HepG2 (cell line): ENCODE results near the gene CHSY3. TPM values are rescaled to one million over a fixed set of nuclear protein-coding genes. Genes with fewer than 3 reads are reported as not detected.

Experiments
- ATAC-seq: fragments of 200-7000 bp; cut with Tn5 transposase; 3 replicates; pipeline ENCODE4 v1.9.1; 2020; ENCODE audit warnings: mild to moderate bottlenecking, moderate library complexity
- BruUV-seq: library from RNA; stranded (reverse); fragments of 400-500 nt; replicated peaks from 2 replicates; lab custom pipeline; 2021; lab: Mats Ljungman, UMichigan
- CTCF ChIA-PET: fragments of 300-600 bp; formaldehyde crosslinking; extraction: SDS; loops from one replicate; lab custom pipeline; 2021; ENCODE audit warnings: low total read pairs, inconsistent platforms, low intra/inter-chr PET ratio; lab: Yijun Ruan, JAX
- POLR2A ChIA-PET: fragments of 350-600 bp; sonication (Branson Sonifier 250); formaldehyde crosslinking; loops from one replicate; lab custom pipeline; 2020; ENCODE audit warnings: antibody characterized with exemption, inconsistent platforms; lab: Yijun Ruan, JAX
- DNase-seq: peaks from one replicate; pipeline ENCODE4 v3.0.0-alpha.2; 2015; ENCODE audit warnings: low spot score
- FAIRE-seq: peaks from 3 replicates; lab custom pipeline; 2011; peaks lifted over from hg19 to GRCh38; lab: Jason Lieb, UNC
- H2AFZ ChIP-seq: one replicate; pipeline ENCODE4 v1.6.1; 2011; ENCODE audit warnings: low read length, inconsistent platforms
- H3K27ac ChIP-seq: fragments of 300-600 bp; 3 replicates; pipeline ENCODE4 v1.8.0; 2011; ENCODE audit warnings: mixed run types, mild to moderate bottlenecking, mixed read lengths, low read length, inconsistent platforms; ENCODE audit not compliant: insufficient read depth; ENCODE audit errors: extremely low read length
- H3K27me3 ChIP-seq, 2 experiments: fragments of 200-600 bp in 1 of 2; 2 replicates in 1 of 2; 3 replicates in 1 of 2; pipeline versions ENCODE4 v1.6.0 to v1.8.0; 2011; ENCODE audit warnings: low read length in 2 of 2, mild to moderate bottlenecking in 2 of 2, moderate library complexity in 2 of 2, inconsistent platforms in 1 of 2; ENCODE audit not compliant: insufficient read depth in 2 of 2, control insufficient read depth in 1 of 2
- H3K36me3 ChIP-seq, 2 experiments: fragments of 200-600 bp in 1 of 2; replicated peaks in 1 of 2; 2 replicates in 1 of 2; 3 replicates in 1 of 2; pipeline versions ENCODE4 v1.5.1 to v1.8.0; 2011; ENCODE audit warnings: low read length in 2 of 2, inconsistent platforms in 1 of 2; ENCODE audit not compliant: insufficient read depth in 2 of 2, control insufficient read depth in 1 of 2
- H3K4me1 ChIP-seq: 2 replicates; pipeline ENCODE4 v1.5.1; 2012; ENCODE audit warnings: low read length, inconsistent platforms; ENCODE audit not compliant: insufficient read depth
- H3K4me2 ChIP-seq: 2 replicates; pipeline ENCODE4 v1.6.0; 2011; ENCODE audit warnings: low read depth, low read length, inconsistent platforms
- H3K4me3 ChIP-seq, 3 experiments: fragments of 200-600 bp in 1 of 3; sonication (generic), shearing (Covaris generic) in 1 of 3; replicated peaks in 1 of 3; 2 replicates each; pipeline ENCODE4 v1.5.1; 2011 to 2016; ENCODE audit warnings: low read length in 3 of 3, inconsistent platforms in 2 of 3, low read depth in 2 of 3, mild to moderate bottlenecking in 2 of 3, control low read depth in 1 of 3, mixed read lengths in 1 of 3; ENCODE audit not compliant: insufficient read depth in 1 of 3
- H3K79me2 ChIP-seq: one replicate; pipeline ENCODE4 v1.6.1; 2011; ENCODE audit warnings: low read length, inconsistent platforms; ENCODE audit not compliant: insufficient read depth
- H3K9ac ChIP-seq: 2 replicates; pipeline ENCODE4 v1.6.0; 2011; ENCODE audit warnings: mild to moderate bottlenecking, low read depth, low read length, inconsistent platforms; ENCODE audit not compliant: insufficient read depth
- H3K9me3 ChIP-seq: 2 replicates; pipeline ENCODE4 v1.5.1; 2012; ENCODE audit warnings: mild to moderate bottlenecking, low read length
- H4K20me1 ChIP-seq: 2 replicates; pipeline ENCODE4 v1.6.0; 2011; ENCODE audit warnings: inconsistent platforms, mild to moderate bottlenecking, low read length, moderate library complexity; ENCODE audit not compliant: insufficient read depth
- ARID5B ChIP-seq: IDR thresholded peaks from 2 replicates; pipeline ENCODE4 v1.4.0; 2020; ENCODE audit warnings: mild to moderate bottlenecking, missing genetic modification reagents
- GRHL1 ChIP-seq: sonication (generic); formaldehyde crosslinking; conservative IDR thresholded peaks from 2 replicates; pipeline ENCODE4 v1.8.0; 2022; ENCODE audit warnings: missing genetic modification reagents
- GTF2F1 ChIP-seq: fragments of 150-350 bp; IDR thresholded peaks from 2 replicates; pipeline ENCODE4 v1.6.1; 2014; ENCODE audit warnings: low read length
- HOXA3 ChIP-seq: sonication (generic); formaldehyde crosslinking; IDR thresholded peaks from 2 replicates; pipeline ENCODE4 v1.5.0; 2020; ENCODE audit warnings: missing genetic modification reagents
- NR2C2 ChIP-seq: sonication (generic); formaldehyde crosslinking; IDR thresholded peaks from 2 replicates; pipeline ENCODE4 v1.4.0; 2020; ENCODE audit warnings: missing genetic modification reagents, mild to moderate bottlenecking, moderate library complexity, borderline replicate concordance
- YY1 ChIP-seq: IDR thresholded peaks from 2 replicates; pipeline ENCODE4 v1.6.1; 2011; ENCODE audit warnings: low read length, low read depth, moderate library complexity, mild to moderate bottlenecking; ENCODE audit not compliant: insufficient read depth, insufficient replicate concordance
- ZNF367 ChIP-seq: sonication (generic); formaldehyde crosslinking; IDR thresholded peaks from 2 replicates; pipeline ENCODE4 v1.4.0; 2020; ENCODE audit warnings: missing genetic modification reagents, borderline replicate concordance
- ZSCAN22 ChIP-seq: sonication (generic); formaldehyde crosslinking; IDR thresholded peaks from 2 replicates; pipeline ENCODE4 v1.4.0; 2020; ENCODE audit warnings: mild to moderate bottlenecking, missing genetic modification reagents
- in situ Hi-C: cut with HindIII; loops from 2 replicates; pipeline ENCODE4 v1.10.0; 2017; ENCODE audit warnings: low pct_unique_long_range_greater_than_20kb; ENCODE audit not compliant: extremely low pct_ligation_motif_present
- intact Hi-C: fragments of 100-400 bp; cut with micrococcal nuclease; formaldehyde crosslinking; loops from one replicate; pipeline ENCODE4 v1.10.0; 2022; ENCODE audit not compliant: unreplicated experiment
- polyA plus RNA-seq, 8 experiments: library from polyadenylated mRNA; depleted of rRNA in 3 of 8; stranded (reverse) in 7 of 8; unstranded in 1 of 8; fragments of >200 nt; fragmentation: Illumina TruSeq in 4 of 8; extraction: Trizol in 4 of 8; gene quantifications; 2 replicates each; pipeline versions ENCODE4 v1.2.1 to v1.2.3, GENCODE V29; 2011 to 2016; ENCODE audit warnings: low read depth in 4 of 8, missing spikeins in 1 of 8, mixed read lengths in 1 of 8; ENCODE audit not compliant: insufficient read depth in 1 of 8
- total RNA-seq, 5 experiments: library from RNA; depleted of rRNA; stranded (reverse); fragments of >200 nt; fragmentation: Illumina TruSeq; extraction: Trizol; gene quantifications; 2 replicates each; pipeline ENCODE4 v1.2.3, GENCODE V29; 2016; ENCODE audit warnings: low read depth in 1 of 5
- TF ChIP-seq, protein P1 (sequence below): sonication (generic); formaldehyde crosslinking; IDR thresholded peaks from 2 replicates; pipeline ENCODE4 v1.4.0; 2020; ENCODE audit warnings: missing genetic modification reagents

Gene CHSY3
- total and polyA plus RNA-seq, 2 of the 13 experiments (the other 11 are each of a cell fraction or from before 2014, with no cell fraction given) = 0.26 to 4.1 TPM

DNA sequence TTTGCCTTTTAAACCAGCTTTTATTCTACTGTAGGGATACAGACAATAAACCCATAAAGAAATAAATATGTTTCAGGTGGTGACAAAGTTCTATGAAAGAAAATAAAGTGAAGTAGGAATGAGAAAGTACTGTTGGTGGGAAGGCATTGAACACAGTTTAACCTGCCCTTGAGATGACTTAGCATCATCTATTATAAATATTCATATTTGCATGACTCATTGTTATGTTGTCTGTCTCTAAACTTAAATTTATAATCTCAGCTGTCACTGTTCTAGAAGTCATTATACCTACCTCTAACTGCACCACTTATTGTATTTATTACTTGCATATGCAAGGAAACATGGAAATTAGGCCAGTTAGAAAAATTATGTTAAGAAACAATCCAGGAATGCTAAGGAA, 202.2 kb downstream of the CHSY3 start:
- CTCF ChIA-PET = no interaction called here
- intact Hi-C loops = no loop called here
- no peak for TF ChIP-seq ZNF367 (CRISPR knock-in tag)
- TF ChIP-seq GTF2F1 = no peak
- no peak for TF ChIP-seq GRHL1 (CRISPR knock-in tag)
- no peak for TF ChIP-seq NR2C2 (CRISPR knock-in tag)
- TF ChIP-seq ARID5B (CRISPR knock-in tag) = no peak
- TF ChIP-seq, protein P1, sequence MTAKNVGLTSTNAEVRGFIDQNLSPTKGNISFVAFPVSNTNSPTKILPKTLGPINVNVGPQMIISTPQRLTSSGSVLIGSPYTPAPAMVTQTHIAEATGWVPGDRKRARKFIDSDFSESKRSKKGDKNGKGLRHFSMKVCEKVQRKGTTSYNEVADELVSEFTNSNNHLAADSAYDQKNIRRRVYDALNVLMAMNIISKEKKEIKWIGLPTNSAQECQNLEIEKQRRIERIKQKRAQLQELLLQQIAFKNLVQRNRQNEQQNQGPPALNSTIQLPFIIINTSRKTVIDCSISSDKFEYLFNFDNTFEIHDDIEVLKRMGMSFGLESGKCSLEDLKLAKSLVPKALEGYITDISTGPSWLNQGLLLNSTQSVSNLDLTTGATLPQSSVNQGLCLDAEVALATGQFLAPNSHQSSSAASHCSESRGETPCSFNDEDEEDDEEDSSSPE (CRISPR knock-in tag) = no peak
- TF ChIP-seq HOXA3 = no peak
- no peak for TF ChIP-seq YY1
- TF ChIP-seq ZSCAN22 (CRISPR knock-in tag) = no peak
- TF ChIP-seq, all 625 proteins: peak for 0
- DNase-seq (no peak), ATAC-seq (no peak), FAIRE-seq (no peak)
- H3K4me1 ChIP-seq = no peaks in the 10 kb centered on the region
- H3K79me2 ChIP-seq = no peaks in the 10 kb centered on the region
- no peaks in the 10 kb centered on the region; the same call in 1 of the 2 replicates for H4K20me1 ChIP-seq
- POLR2A ChIA-PET = no interaction called here
- no peak overlapping the region for H3K4me2 ChIP-seq
- no peaks in the 10 kb centered on the region for H3K9me3 ChIP-seq
- in situ Hi-C loops = loop anchor here (25.0 kb wide), 2 partner anchors 606 to 1006 kb away; no protein-coding TSS in a partner anchor
- H3K4me3 ChIP-seq = no peak overlapping the region
- BruUV-seq = no TSS peak
- no peak overlapping the region for H3K27ac ChIP-seq
- H3K9ac ChIP-seq = no peak overlapping the region
- H2AFZ ChIP-seq = no peak overlapping the region
- no peaks in the 10 kb centered on the region for H3K27me3 ChIP-seq
- H3K36me3 ChIP-seq = no peaks in the 10 kb centered on the region
